GM19238 (cell line): Measurements from ENCODE around the gene FASLG.

ENCODE experiments used
- DNase-seq: peaks from one replicate; pipeline ENCODE4 v3.0.0; 2011; ENCODE audit warnings: low spot score; ENCODE audit not compliant: insufficient read length

The FASLG gene

DNA sequence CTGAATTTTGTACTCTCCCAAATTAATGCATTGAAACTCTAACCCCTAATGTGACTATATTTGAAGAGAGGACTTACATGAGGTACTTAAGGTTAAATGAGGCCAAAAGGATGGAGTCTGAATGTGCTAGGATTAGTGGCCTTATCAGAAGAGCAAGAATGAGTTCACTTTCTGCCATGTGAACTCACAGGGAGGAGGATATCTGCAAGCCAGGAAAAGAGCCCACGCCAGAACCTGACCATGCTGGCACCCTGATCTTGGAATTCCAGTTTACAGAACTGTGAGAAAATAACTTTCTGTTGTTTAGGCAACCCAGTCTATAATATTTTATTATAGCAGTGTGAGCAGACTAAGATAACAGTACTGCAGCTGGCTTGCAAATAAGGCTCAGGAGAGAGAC, 12.2 kb upstream of the FASLG start:
- no peak for DNase-seq

DNA sequence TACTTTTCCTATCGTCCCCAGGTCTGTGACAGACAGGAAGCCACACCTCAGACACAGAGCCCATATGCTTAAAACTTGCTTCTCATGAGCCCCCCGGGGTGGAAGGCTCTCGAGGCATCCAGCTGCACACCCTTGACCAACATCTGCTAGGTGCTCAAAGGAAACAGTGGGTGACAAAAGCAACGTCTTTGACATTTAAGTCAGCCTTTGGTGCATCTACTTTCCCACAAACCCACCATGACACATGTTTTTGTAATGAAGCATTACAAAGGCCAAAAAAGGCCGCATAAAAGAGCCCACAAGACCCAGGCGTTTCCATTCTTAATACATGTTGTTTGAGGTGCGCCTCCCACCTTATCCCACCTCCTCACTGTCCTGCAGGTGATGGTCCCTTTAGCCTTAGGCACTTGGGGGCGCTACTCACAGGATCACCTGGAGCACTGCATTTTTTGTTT, 11.8 kb upstream of the FASLG start:
- DNase-seq: no peak

DNA sequence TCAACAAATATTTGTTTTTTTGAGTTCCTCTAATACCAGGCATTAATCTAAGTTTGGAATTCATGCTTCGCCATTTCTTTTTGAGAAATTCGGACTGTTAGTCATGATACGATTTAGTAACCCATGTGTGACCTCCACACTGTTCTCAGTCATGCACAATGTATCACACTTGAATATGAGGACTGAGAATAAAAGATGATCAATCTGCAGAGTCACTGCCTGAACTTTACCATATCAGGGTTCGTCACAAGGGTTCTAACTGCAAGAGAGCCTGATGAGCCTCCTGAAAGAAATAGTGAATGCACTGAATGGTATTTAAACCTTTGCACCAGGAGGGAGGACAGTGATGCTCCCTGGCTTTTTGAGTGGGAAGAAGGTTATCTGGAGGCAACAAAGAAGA, 10.9 kb upstream of the FASLG start:
- no peak for DNase-seq

- DNase-seq: no peak
These were observed 8.3 kb upstream of the FASLG start for GRCh38 chr1:172650474-172651193.

GRCh38 chr1:172653015-172653709, 5.7 kb upstream of the FASLG start:
- DNase-seq: no peak

GRCh38 chr1:172654535-172654934, 4.4 kb upstream of the FASLG start:
- no peak for DNase-seq

GRCh38 chr1:172656576-172656975, 2.3 kb upstream of the FASLG start:
- no peak for DNase-seq

DNA sequence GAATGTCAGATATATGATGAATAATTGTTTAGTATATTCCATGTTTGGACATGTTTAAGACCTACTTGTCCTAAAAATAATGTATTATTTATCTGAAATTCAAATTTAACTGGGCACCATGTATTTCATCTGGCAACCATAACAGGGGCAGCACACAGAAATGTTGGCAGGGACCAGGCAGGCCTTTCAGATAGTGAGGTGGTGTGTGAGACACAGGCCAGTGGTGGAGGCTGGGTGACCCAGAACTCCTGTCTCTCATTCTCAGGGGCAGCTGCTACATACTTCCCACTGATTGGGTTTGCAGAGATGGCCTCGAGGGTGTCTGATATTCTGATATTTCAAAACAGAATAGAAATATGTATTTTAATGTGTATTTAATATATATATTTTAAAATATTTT, 1.3 kb upstream of the FASLG start:
- no peak for DNase-seq

- DNase-seq: no peak
These were observed 2.2 kb downstream of the FASLG start for GRCh38 chr1:172661107-172661506.

DNA sequence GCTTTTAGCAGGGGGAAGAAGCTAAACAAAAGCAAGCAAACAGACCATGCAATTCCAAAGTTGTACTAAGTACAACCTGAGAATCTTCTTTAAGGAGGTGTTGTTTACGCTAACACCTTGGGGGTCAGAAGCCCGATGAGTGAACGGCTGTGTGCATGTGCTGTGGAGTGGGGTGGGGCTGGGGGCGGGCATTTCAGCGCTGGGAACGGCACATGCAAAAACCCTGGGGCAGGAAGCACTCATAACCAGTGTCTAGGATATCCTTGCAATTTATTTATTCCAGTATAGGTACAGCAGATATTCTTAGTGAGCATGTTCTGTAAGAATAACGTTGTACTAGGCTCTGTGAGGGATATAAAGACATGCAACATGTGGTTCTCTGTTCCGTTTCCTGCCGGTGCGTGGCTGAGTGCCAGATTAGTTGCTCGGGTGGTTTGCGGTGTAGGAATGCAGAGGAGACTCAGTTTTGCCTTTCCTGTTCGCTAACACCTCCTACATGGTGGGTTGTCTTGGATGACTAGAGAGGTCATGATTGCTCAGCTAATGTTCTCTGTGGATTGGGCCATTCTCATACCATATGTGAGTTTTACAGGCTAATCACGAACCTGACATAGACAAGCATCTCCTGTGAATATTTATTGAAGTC, 3.7 kb downstream of the FASLG start:
- peak; percentile 46 for DNase-seq

- no peak for DNase-seq
These were observed 4.8 kb downstream of the FASLG start for GRCh38 chr1:172663732-172664131.

GRCh38 chr1:172668097-172668496, 9.2 kb downstream of the FASLG start:
- no peak for DNase-seq

- no peak for DNase-seq
These were observed 10.1 kb downstream of the FASLG start for GRCh38 chr1:172669011-172669410.

GRCh38 chr1:172670316-172670715, 11.4 kb downstream of the FASLG start:
- DNase-seq: no peak

DNA sequence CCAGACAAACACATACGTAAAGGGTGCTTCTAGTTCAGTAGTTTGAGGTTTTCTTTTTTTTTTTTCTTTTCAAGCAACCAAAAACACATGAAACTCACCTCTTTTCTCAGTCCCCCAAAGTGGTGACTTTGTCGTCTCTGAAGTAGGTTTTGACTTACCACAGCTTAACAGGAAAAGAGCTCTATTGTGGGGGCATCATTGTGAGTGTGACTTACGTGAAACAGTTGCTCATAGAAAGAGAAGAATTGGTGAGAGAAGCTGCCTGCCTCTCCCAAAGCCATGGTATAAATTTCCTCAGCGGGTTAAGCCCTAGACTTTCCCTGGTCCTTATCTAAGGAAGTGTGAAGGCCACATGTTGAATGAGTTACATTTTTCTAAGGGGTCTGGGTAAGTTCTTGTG, 11.9 kb downstream of the FASLG start:
- DNase-seq: no peak

- DNase-seq: no peak
These were observed 12.7 kb downstream of the FASLG start for GRCh38 chr1:172671591-172671990.

GRCh38 chr1:172672720-172673119, 13.8 kb downstream of the FASLG start:
- no peak for DNase-seq

DNA sequence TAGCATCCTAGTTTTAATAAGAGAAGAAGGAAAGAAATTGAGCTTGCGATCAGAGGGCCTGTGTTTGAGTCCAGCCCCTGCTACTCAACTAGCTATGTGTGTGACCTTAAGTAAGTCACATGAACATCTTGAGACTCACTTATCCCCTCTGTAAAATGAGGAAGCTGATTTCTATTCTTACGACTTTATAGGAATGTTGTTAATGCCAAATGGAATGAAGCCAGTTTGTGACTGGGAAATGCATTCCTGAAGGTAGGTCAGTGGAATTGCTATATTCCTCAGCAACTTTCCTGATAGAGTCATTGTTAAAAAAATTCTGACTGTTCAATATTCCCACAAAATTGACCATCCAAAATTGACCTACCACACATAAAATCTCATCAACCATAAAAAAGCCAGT, 14.9 kb downstream of the FASLG start:
- DNase-seq: no peak

- DNase-seq: no peak
These were observed 16.1 kb downstream of the FASLG start for GRCh38 chr1:172674831-172675613.

DNA sequence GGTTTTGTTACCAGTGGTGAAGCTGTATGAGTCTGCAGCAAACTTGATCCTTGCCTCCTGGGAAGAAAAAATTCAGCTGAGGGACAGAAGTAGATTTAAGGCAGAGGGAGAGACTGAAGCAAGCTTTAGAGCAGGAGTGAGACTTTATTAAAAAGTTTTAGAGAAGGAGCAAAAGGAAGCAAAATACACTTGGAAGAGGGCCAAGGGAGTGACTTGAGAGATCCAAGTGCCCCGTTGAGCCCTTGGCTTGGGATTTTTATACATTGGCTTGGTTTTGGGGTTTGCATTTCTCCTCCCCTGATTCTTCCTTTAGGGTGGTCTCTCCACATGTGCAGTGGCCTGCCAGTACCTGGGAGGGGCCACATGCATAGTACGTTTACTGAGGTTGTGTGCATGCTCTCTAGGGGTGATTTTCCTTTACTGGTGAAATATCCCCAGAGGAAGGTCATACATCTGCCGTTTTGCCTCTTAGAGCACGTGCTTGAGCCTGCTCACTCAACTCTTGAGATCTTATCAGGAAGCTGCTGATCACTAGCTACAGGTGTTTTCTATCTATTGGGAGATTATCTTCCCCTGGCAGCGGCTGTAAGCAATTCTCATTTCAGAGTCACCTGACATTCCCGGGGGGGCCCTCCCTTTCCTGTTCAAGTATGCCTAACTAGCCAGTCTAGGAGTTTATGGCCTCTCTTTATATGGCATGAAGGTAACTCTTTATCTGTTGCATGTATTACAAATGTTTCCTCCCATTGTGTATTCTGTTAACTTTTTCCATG, 20.3 kb downstream of the FASLG start:
- no peak for DNase-seq

GRCh38 chr1:172680244-172680643, 21.3 kb downstream of the FASLG start:
- no peak for DNase-seq
